ENCODE measurements around the gene ACKR3. TPM values are rescaled to one million over a fixed set of nuclear protein-coding genes. Genes with fewer than 3 reads are reported as not detected.

ACKR3 gene
- total RNA-seq, 1 experiment from 2014 or later: 19.6 TPM

- no peaks in the 10 kb centered on the region for H3K36me3 ChIP-seq (ENCODE audit: low read depth)
- no peaks in the 10 kb centered on the region for H3F3A ChIP-seq (ENCODE audit: insufficient read depth, low read depth)
- peaks cover 47% of the 10 kb centered on the region for H3K27me3 ChIP-seq (ENCODE audit: insufficient read depth, low read depth)
- H3K4me1 ChIP-seq (replicated peaks; ENCODE audit: insufficient read depth): peaks cover 13% of the 10 kb centered on the region
- no peaks in the 10 kb centered on the region for H3K79me2 ChIP-seq (ENCODE audit: low read depth)
- no peak for DNase-seq
- TF ChIP-seq, protein P1, sequence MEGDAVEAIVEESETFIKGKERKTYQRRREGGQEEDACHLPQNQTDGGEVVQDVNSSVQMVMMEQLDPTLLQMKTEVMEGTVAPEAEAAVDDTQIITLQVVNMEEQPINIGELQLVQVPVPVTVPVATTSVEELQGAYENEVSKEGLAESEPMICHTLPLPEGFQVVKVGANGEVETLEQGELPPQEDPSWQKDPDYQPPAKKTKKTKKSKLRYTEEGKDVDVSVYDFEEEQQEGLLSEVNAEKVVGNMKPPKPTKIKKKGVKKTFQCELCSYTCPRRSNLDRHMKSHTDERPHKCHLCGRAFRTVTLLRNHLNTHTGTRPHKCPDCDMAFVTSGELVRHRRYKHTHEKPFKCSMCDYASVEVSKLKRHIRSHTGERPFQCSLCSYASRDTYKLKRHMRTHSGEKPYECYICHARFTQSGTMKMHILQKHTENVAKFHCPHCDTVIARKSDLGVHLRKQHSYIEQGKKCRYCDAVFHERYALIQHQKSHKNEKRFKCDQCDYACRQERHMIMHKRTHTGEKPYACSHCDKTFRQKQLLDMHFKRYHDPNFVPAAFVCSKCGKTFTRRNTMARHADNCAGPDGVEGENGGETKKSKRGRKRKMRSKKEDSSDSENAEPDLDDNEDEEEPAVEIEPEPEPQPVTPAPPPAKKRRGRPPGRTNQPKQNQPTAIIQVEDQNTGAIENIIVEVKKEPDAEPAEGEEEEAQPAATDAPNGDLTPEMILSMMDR (conservative IDR thresholded peaks at IDR 0.05): no peak
- TF ChIP-seq EZH2 (IDR thresholded peaks at IDR 0.05; ENCODE audit: low read depth): no peak
- intact Hi-C loops (cut with micrococcal nuclease; ENCODE audit: unreplicated experiment): no loop called here
- H3K9me2 ChIP-seq (ENCODE audit: insufficient read depth): no peaks in the 10 kb centered on the region
- H3K4me2 ChIP-seq: no peak overlapping the region
- CTCF ChIA-PET: interaction anchor here (0.6 kb wide), 1 partner anchor 86 kb away, joined by 4 read pairs; no protein-coding TSS in a partner anchor
- no TSS peak for BruUV-seq (replicated peaks)
- no peak overlapping the region for H3K27ac ChIP-seq
- H3K9me3 ChIP-seq (ENCODE audit: insufficient read depth, low read depth): no peaks in the 10 kb centered on the region
- H2AFZ ChIP-seq: no peak overlapping the region
- no peaks in the 10 kb centered on the region for H4K20me1 ChIP-seq (ENCODE audit: insufficient read depth)
- POLR2A ChIA-PET (ENCODE audit: unreplicated experiment): no interaction called here
- no peak overlapping the region for H3K4me3 ChIP-seq
Observed at GRCh38 chr2:236603361-236604015, 33.9 kb downstream of the ACKR3 start.

DNA sequence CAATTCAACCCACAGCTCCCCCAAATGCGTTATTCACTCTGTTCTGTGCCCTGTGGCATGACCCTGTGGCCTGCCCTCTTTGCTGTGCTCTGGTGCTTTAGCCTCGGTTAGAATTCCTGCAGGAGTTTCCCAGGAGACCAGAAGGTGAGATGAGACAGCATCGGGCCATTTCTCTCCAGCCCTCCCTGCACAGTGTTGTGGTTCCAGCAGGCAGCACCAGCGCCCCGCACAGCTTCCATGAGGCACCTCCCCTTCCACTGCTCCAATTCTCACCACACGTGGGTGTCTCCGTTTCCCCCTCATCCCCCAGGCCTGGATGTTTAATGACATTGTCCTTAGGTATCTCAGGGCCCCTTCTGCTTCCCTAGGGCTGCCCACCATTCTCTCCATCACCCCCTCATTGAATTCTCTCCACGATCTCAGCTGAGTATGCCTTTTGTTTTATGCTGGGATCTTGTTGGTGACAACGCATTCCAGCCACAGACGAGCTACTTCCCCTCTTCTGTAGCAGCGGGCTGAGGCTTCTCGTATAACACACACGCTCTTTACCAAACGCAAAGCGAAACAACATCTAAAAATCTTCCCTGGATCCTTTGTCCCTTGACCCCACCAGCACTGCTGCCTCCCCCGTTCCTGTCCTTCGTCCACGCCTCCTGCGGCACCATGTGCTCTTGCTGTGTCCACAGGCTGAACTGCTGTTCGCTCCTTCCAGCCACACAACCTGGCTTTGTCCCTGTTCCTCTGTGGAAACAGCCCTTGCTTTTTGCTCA, 35.1 kb downstream of the ACKR3 start:
- TF ChIP-seq, protein P1 (conservative IDR thresholded peaks at IDR 0.05): no peak
- no peak for TF ChIP-seq EZH2 (IDR thresholded peaks at IDR 0.05; ENCODE audit: low read depth)
- POLR2A ChIA-PET (ENCODE audit: unreplicated experiment): interaction anchor here (0.7 kb wide), 1 partner anchor 35 kb away, joined by 7 read pairs; the partner anchor contains the start of gene ACKR3
- intact Hi-C loops (cut with micrococcal nuclease; ENCODE audit: unreplicated experiment): loop anchor here (5.0 kb wide), 1 partner anchor 143 kb away; no protein-coding TSS in a partner anchor
- no TSS peak for BruUV-seq (replicated peaks)
- Histone ChIP-seq H3K9me2 (ENCODE audit: insufficient read depth) (no peaks in the 10 kb centered on the region), H3F3A (ENCODE audit: insufficient read depth, low read depth) (no peaks in the 10 kb centered on the region), H3K79me2 (ENCODE audit: low read depth) (no peaks in the 10 kb centered on the region), H3K4me3 (no peak overlapping the region), H4K20me1 (ENCODE audit: insufficient read depth) (no peaks in the 10 kb centered on the region), H3K27ac (no peak overlapping the region), H3K27me3 (ENCODE audit: insufficient read depth, low read depth) (peaks cover 49% of the 10 kb centered on the region), H2AFZ (no peak overlapping the region), H3K4me2 (no peak overlapping the region), H3K9me3 (ENCODE audit: insufficient read depth, low read depth) (no peaks in the 10 kb centered on the region), H3K36me3 (ENCODE audit: low read depth) (no peaks in the 10 kb centered on the region), H3K4me1 (replicated peaks; ENCODE audit: insufficient read depth) (peaks cover 18% of the 10 kb centered on the region)
- CTCF ChIA-PET: no interaction called here
- no peak for DNase-seq

- no peak for DNase-seq
- H3K79me2 ChIP-seq (ENCODE audit: low read depth): no peaks in the 10 kb centered on the region
- no peak for TF ChIP-seq EZH2 (IDR thresholded peaks at IDR 0.05; ENCODE audit: low read depth)
- no peaks in the 10 kb centered on the region for H4K20me1 ChIP-seq (ENCODE audit: insufficient read depth)
- H3K27me3 ChIP-seq (ENCODE audit: insufficient read depth, low read depth): peaks cover 45% of the 10 kb centered on the region
- intact Hi-C loops (cut with micrococcal nuclease; ENCODE audit: unreplicated experiment): loop anchor here (5.0 kb wide), 1 partner anchor 142 kb away; no protein-coding TSS in a partner anchor
- no peaks in the 10 kb centered on the region for H3F3A ChIP-seq (ENCODE audit: insufficient read depth, low read depth)
- no peaks in the 10 kb centered on the region for H3K36me3 ChIP-seq (ENCODE audit: low read depth)
- H3K9me3 ChIP-seq (ENCODE audit: insufficient read depth, low read depth): no peaks in the 10 kb centered on the region
- no peak overlapping the region for H3K27ac ChIP-seq
- peaks cover 18% of the 10 kb centered on the region for H3K4me1 ChIP-seq (replicated peaks; ENCODE audit: insufficient read depth)
- H3K4me2 ChIP-seq: no peak overlapping the region
- CTCF ChIA-PET: no interaction called here
- no TSS peak for BruUV-seq (replicated peaks)
- H3K4me3 ChIP-seq: no peak overlapping the region
- H2AFZ ChIP-seq: no peak overlapping the region
- POLR2A ChIA-PET (ENCODE audit: unreplicated experiment): interaction anchor here (0.7 kb wide), 1 partner anchor 36 kb away, joined by 7 read pairs; the partner anchor contains the start of gene ACKR3
- no peaks in the 10 kb centered on the region for H3K9me2 ChIP-seq (ENCODE audit: insufficient read depth)
Observed at GRCh38 chr2:236605345-236605734, 35.7 kb downstream of the ACKR3 start.
